Parathyroid adenoma (tissue), 2 donors: ENCODE data around the gene WFDC5.
"Not testable (repeated sequence)": the region's sequence is repeated elsewhere in the genome, so short reads cannot be mapped to it uniquely, and the experiment has no call there.

Experiments
- H2AFZ ChIP-seq: fragments of 300-600 bp; sonication (generic); one replicate; pipeline ENCODE4 v1.7.0; 2017; ENCODE audit warnings: antibody characterized with exemption, mild to moderate bottlenecking
- H3K27ac ChIP-seq: fragments of 300-600 bp; sonication (generic); one replicate; pipeline ENCODE4 v1.7.0; 2017
- H3K27me3 ChIP-seq: fragments of 300-600 bp; sonication (generic); one replicate; pipeline ENCODE4 v1.7.0; 2017; ENCODE audit warnings: low read length; ENCODE audit not compliant: control insufficient read depth, insufficient read depth
- H3K36me3 ChIP-seq: fragments of 300-600 bp; sonication (generic); one replicate; pipeline ENCODE4 v1.7.0; 2017; ENCODE audit warnings: low read length; ENCODE audit not compliant: control insufficient read depth, insufficient read depth
- H3K4me1 ChIP-seq: fragments of 300-600 bp; sonication (generic); one replicate; pipeline ENCODE4 v1.7.0; 2017; ENCODE audit warnings: control low read depth
- H3K4me2 ChIP-seq: fragments of 300-600 bp; sonication (generic); one replicate; pipeline ENCODE4 v1.7.0; 2017; ENCODE audit warnings: low read length
- H3K4me3 ChIP-seq: fragments of 300-600 bp; sonication (generic); one replicate; pipeline ENCODE4 v1.7.0; 2017; ENCODE audit warnings: low read depth, low read length
- H3K79me2 ChIP-seq: fragments of 300-600 bp; sonication (generic); one replicate; pipeline ENCODE4 v1.7.0; 2017; ENCODE audit warnings: control low read depth
- H3K9ac ChIP-seq: fragments of 300-600 bp; sonication (generic); one replicate; pipeline ENCODE4 v1.7.0; 2017; ENCODE audit warnings: mild to moderate bottlenecking
- H3K9me3 ChIP-seq: fragments of 300-600 bp; sonication (generic); one replicate; pipeline ENCODE4 v1.7.0; 2017; ENCODE audit warnings: low read length; ENCODE audit not compliant: control insufficient read depth
- TF ChIP-seq, protein P1 (sequence below): fragments of 300-600 bp; sonication (generic); IDR thresholded peaks from one replicate; pipeline ENCODE4 v1.7.0; 2017; ENCODE audit warnings: antibody characterized with exemption, mild to moderate bottlenecking
- donor health status: primary hyperparathyroidism.

Gene WFDC5

DNA sequence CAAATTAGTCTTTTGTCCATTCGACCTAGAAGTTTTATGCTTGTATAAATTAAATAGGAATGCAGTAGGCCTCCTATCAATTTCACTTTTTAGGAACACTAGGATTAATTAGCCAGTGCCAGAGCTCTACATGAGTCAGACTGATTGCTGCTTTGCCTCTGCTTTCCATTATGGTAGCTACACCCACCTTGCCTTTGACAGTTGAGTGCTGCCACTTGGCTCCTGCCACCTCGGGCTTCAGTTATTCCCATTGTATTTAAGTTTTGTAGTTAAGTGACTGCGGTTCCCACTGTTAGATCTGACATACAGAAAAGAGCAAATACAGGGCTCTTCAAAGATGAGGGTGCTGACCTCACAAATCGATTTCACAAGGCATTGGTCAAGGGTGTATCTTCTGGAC lies 25.9 kb upstream of the WFDC5 start:
- H3K27me3 ChIP-seq: no peaks in the 10 kb centered on the region
- H3K79me2 ChIP-seq: no peaks in the 10 kb centered on the region
- H3K9ac ChIP-seq: no peak overlapping the region
- H2AFZ ChIP-seq: no peak overlapping the region
- no peaks in the 10 kb centered on the region for H3K9me3 ChIP-seq
- H3K4me1 ChIP-seq: no peaks in the 10 kb centered on the region
- no peaks in the 10 kb centered on the region for H3K36me3 ChIP-seq
- no peak overlapping the region for H3K4me3 ChIP-seq
- TF ChIP-seq, protein P1, sequence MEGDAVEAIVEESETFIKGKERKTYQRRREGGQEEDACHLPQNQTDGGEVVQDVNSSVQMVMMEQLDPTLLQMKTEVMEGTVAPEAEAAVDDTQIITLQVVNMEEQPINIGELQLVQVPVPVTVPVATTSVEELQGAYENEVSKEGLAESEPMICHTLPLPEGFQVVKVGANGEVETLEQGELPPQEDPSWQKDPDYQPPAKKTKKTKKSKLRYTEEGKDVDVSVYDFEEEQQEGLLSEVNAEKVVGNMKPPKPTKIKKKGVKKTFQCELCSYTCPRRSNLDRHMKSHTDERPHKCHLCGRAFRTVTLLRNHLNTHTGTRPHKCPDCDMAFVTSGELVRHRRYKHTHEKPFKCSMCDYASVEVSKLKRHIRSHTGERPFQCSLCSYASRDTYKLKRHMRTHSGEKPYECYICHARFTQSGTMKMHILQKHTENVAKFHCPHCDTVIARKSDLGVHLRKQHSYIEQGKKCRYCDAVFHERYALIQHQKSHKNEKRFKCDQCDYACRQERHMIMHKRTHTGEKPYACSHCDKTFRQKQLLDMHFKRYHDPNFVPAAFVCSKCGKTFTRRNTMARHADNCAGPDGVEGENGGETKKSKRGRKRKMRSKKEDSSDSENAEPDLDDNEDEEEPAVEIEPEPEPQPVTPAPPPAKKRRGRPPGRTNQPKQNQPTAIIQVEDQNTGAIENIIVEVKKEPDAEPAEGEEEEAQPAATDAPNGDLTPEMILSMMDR: no peak
- H3K27ac ChIP-seq: no peak overlapping the region
- no peak overlapping the region for H3K4me2 ChIP-seq

DNA sequence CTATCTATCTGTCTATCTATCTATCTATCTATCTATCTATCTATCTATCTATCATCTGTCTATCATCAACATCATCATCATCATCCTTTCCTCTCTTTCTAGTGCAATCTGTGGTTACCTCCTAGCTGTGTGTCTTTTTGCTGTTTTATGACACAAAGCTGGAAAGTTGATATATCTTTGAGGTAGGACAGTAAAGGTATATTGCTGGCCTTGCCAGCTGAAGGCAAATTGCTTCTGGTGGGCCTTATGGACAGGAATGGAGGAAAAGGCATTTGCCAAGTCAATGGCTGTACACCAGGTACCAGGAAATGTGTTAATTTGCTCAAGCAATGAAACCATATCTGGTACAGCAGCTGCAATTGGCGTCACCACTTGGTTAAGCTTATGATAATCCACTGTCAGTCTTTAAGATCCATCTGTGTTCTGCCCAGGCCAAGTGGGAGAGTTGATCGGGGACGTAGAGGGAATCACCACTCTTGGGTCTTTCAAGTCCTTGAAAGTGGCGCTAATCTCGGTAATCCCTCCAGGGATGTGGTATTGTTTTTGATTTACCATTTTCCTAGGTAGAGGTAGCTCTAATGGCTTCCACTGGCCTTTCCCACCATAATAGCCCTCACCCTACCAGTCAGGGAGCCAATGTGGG lies 24.9 kb upstream of the WFDC5 start:
- not testable (repeated sequence) for H3K4me3 ChIP-seq, H3K4me1 ChIP-seq, H3K27ac ChIP-seq, H3K79me2 ChIP-seq, H3K27me3 ChIP-seq, H3K9me3 ChIP-seq, H3K4me2 ChIP-seq, H2AFZ ChIP-seq, H3K9ac ChIP-seq, H3K36me3 ChIP-seq

DNA sequence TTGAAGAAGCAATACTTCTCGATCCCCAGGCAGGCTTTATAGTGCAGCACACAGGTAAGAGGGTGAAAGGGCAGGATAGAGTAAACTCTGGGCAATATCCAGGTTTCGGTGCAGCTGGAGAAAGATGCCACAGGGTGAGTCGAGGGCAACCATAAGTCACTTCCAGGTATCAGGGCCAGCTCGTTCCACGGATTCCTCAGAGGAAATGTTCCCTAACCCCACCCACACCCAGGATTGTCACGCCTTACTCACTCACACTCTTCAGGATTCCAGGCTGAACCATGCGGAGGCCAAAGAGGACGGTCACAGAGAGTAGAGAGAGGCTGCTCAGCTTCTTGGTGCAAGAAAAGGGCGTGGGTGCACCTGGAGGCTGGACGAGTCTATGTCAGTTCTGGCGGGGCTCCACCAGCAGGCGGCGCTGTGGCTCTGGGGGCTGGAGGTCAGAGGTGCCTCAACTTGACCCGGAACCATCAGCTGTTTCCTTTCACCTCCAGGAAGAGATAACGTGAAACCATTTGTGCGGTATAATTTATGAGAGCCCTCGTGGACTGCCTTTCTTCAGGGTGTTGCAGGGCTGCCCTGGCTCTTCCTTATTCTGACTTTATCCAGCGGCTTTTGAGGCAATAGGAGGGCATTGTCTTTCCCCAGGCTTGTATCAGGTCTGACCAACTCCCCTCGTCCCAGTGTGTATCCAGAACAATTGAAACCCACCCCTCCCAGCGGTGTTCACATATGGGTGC lies 23.8 kb upstream of the WFDC5 start:
- no peaks in the 10 kb centered on the region for H3K4me1 ChIP-seq
- no peaks in the 10 kb centered on the region for H3K9me3 ChIP-seq
- TF ChIP-seq, protein P1: peak; percentile 34
- no peak overlapping the region for H3K27ac ChIP-seq
- no peak overlapping the region for H2AFZ ChIP-seq
- no peaks in the 10 kb centered on the region for H3K36me3 ChIP-seq
- H3K4me3 ChIP-seq: no peak overlapping the region
- H3K27me3 ChIP-seq: no peaks in the 10 kb centered on the region
- H3K4me2 ChIP-seq: no peak overlapping the region
- no peak overlapping the region for H3K9ac ChIP-seq
- H3K79me2 ChIP-seq: no peaks in the 10 kb centered on the region

DNA sequence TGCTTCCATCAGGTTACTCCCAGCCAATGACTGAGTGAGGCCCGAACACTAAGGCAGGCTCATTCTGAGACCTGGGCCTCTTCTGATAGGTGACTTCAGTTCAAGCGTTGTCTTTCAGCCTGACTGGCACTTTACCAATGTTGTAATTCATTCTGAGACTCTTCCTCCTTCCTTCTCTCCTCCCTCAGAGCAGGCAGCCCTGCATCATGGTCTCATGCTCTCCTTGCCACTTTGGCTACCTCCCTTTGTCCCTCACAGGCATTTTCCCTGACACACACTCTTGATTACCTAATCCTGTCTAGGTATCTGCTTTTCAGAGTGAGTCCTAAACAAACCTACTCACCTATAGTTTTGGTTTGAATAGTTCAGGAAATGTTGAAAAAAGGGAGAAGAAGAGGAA lies 21.9 kb upstream of the WFDC5 start:
- H3K4me3 ChIP-seq: no peak overlapping the region
- TF ChIP-seq, protein P1: no peak

DNA sequence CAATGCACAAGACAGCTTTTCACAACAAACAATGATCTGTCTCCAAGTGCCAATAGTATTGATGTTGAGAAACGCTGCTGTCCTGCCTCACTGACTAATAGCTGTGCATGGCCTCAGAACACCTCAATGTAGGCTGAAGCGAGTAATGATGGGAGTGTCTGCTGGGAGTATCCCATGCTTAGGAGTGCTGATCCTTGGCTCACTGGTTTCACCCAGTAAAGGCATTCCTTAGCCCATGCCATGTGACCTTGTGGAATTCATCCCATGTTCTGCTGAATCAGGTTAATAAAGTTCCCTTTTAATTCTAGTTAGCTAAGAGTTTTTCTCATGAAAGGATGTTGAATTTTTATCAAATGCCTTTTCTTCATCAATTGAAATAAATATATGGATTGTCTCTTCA lies 13.1 kb upstream of the WFDC5 start:
- Histone ChIP-seq H3K79me2 (no peaks in the 10 kb centered on the region), H3K27me3 (no peaks in the 10 kb centered on the region), H3K4me2 (no peak overlapping the region), H3K9ac (no peak overlapping the region), H3K4me1 (no peaks in the 10 kb centered on the region), H3K4me3 (no peak overlapping the region), H3K36me3 (no peaks in the 10 kb centered on the region), H2AFZ (no peak overlapping the region), H3K27ac (no peak overlapping the region), H3K9me3 (no peaks in the 10 kb centered on the region)
- TF ChIP-seq, protein P1: no peak

More for the DNA sequence above, 21.9 kb upstream of the WFDC5 start:
- Histone ChIP-seq H3K9me3 (no peaks in the 10 kb centered on the region), H2AFZ (no peak overlapping the region), H3K27ac (no peak overlapping the region), H3K9ac (no peak overlapping the region), H3K4me1 (no peaks in the 10 kb centered on the region), H3K36me3 (no peaks in the 10 kb centered on the region), H3K79me2 (no peaks in the 10 kb centered on the region), H3K4me2 (no peak overlapping the region), H3K27me3 (no peaks in the 10 kb centered on the region)
